Breast epithelium (tissue), 4 donors: ENCODE measurements around the gene SOCS7. TPM values are rescaled to one million over a fixed set of nuclear protein-coding genes. Genes with fewer than 3 reads are reported as not detected.

ENCODE experiments used
- DNase-seq, 2 donors: peaks; one replicate each; pipeline ENCODE4 v3.0.0-alpha.2; 2019; ENCODE audit warnings: low spot score in 2 of 2
- H3K27ac ChIP-seq, 2 donors: fragments of 200-600 bp; sonication (generic) in 1 of 2; one replicate each; pipeline ENCODE4 v1.5.1; 2016 to 2019; ENCODE audit warnings: mild to moderate bottlenecking in 1 of 2
- H3K27me3 ChIP-seq, 2 donors: fragments of 200-600 bp; sonication (generic) in 1 of 2; one replicate each; pipeline versions ENCODE4 v1.5.1 to v1.6.0; 2017 to 2019; ENCODE audit warnings: control low read depth in 1 of 2, mild to moderate bottlenecking in 1 of 2
- H3K36me3 ChIP-seq: fragments of 200-600 bp; one replicate; pipeline ENCODE4 v1.5.1; 2019
- H3K4me1 ChIP-seq, 2 donors: fragments of 200-600 bp; sonication (generic); one replicate each; pipeline ENCODE4 v1.5.1; 2016 to 2019; ENCODE audit warnings: control low read depth in 1 of 2
- H3K4me3 ChIP-seq, 3 donors: fragments of 200-600 bp; sonication (generic); 1 replicate in 2 of 3; 2 replicates in 1 of 3; pipeline ENCODE4 v1.5.1; 2016 to 2019; ENCODE audit warnings: mild to moderate bottlenecking in 3 of 3, moderate library complexity in 2 of 3
- H3K9me3 ChIP-seq, 2 donors: fragments of 200-600 bp; sonication (generic) in 1 of 2; one replicate each; pipeline ENCODE4 v1.5.1; 2016 to 2019; ENCODE audit warnings: control low read depth in 1 of 2
- CTCF ChIP-seq, 3 donors: fragments of 450-650 bp; IDR thresholded peaks; one replicate each; pipeline ENCODE4 v1.5.1; 2016 to 2017; ENCODE audit warnings: antibody characterized with exemption in 3 of 3, mild to moderate bottlenecking in 3 of 3, moderate library complexity in 3 of 3
- POLR2A ChIP-seq: fragments of 450-650 bp; IDR thresholded peaks from one replicate; pipeline ENCODE4 v1.6.1; 2016; ENCODE audit warnings: antibody characterized with exemption, mild to moderate bottlenecking, moderate library complexity
- POLR2AphosphoS5 ChIP-seq, 3 donors: sonication (generic); formaldehyde crosslinking; IDR thresholded peaks; one replicate each; pipeline ENCODE4 v1.6.1; 2017; ENCODE audit warnings: antibody characterized with exemption in 3 of 3
- intact Hi-C: fragments of 100-400 bp; cut with DNase I; formaldehyde crosslinking; loops from one replicate; pipeline ENCODE4 v1.15.1; 2023; ENCODE audit warnings: low total_unique reads
- total RNA-seq, 3 donors: library from RNA; depleted of rRNA; stranded (reverse); fragments of >200 nt; gene quantifications; one replicate each; pipeline ENCODE4 v1.1.0, GENCODE V29; 2016

SOCS7 gene
- total RNA-seq, 3 donors from 2014 or later: 9.9 to 24.0 (median 14.7) TPM

- no peak for DNase-seq
- H3K36me3 ChIP-seq: no peaks in the 10 kb centered on the region
- no peak for TF ChIP-seq POLR2AphosphoS5 (IDR thresholded peaks at IDR 0.05)
- TF ChIP-seq POLR2A: no peak
- no peak for TF ChIP-seq CTCF (IDR thresholded peaks at IDR 0.05)
- no peaks in the 10 kb centered on the region for H3K4me1 ChIP-seq
- H3K27me3 ChIP-seq: no peaks in the 10 kb centered on the region
- H3K27ac ChIP-seq: peak overlapping the region in 1 of 2 donors; percentile 70
- intact Hi-C loops: no loop called here
- no peak overlapping the region for H3K4me3 ChIP-seq
- H3K9me3 ChIP-seq: no peaks in the 10 kb centered on the region
Measured at GRCh38 chr17:38326996-38327792, 24.4 kb upstream of the SOCS7 start.

GRCh38 chr17:38327936-38328335, 23.7 kb upstream of the SOCS7 start:
- DNase-seq: no peak
- TF ChIP-seq POLR2A (no peak), POLR2AphosphoS5 (IDR thresholded peaks at IDR 0.05) (no peak), CTCF (IDR thresholded peaks at IDR 0.05) (no peak)
- intact Hi-C loops: no loop called here
- no peaks in the 10 kb centered on the region for H3K9me3 ChIP-seq
- H3K27me3 ChIP-seq: no peaks in the 10 kb centered on the region
- no peak overlapping the region for H3K27ac ChIP-seq
- no peaks in the 10 kb centered on the region for H3K4me1 ChIP-seq
- no peaks in the 10 kb centered on the region for H3K36me3 ChIP-seq
- H3K4me3 ChIP-seq: no peak overlapping the region

- no peak for DNase-seq
- Histone ChIP-seq H3K27ac (no peak overlapping the region), H3K36me3 (no peaks in the 10 kb centered on the region), H3K4me3 (no peak overlapping the region), H3K9me3 (no peaks in the 10 kb centered on the region), H3K4me1 (no peaks in the 10 kb centered on the region), H3K27me3 (no peaks in the 10 kb centered on the region)
- intact Hi-C loops: no loop called here
- TF ChIP-seq POLR2A (no peak), POLR2AphosphoS5 (IDR thresholded peaks at IDR 0.05) (no peak), CTCF (IDR thresholded peaks at IDR 0.05) (no peak)
Measured at GRCh38 chr17:38328620-38329019, 23.0 kb upstream of the SOCS7 start.

- TF ChIP-seq CTCF (IDR thresholded peaks at IDR 0.05): no peak
- no peak for TF ChIP-seq POLR2A
- no peak for TF ChIP-seq POLR2AphosphoS5 (IDR thresholded peaks at IDR 0.05)
- Histone ChIP-seq H3K27ac (no peak overlapping the region), H3K4me1 (no peaks in the 10 kb centered on the region), H3K4me3 (no peak overlapping the region), H3K36me3 (no peaks in the 10 kb centered on the region), H3K9me3 (no peaks in the 10 kb centered on the region), H3K27me3 (no peaks in the 10 kb centered on the region)
- peak in 1 of 2 donors; percentile 40 for DNase-seq
- intact Hi-C loops: no loop called here
Measured at GRCh38 chr17:38329284-38329683, 22.4 kb upstream of the SOCS7 start.

GRCh38 chr17:38329808-38330730, 21.6 kb upstream of the SOCS7 start:
- intact Hi-C loops: no loop called here

More at GRCh38 chr17:38329808-38330730, 21.6 kb upstream of the SOCS7 start:
- TF ChIP-seq POLR2AphosphoS5 (IDR thresholded peaks at IDR 0.05) (no peak), CTCF (IDR thresholded peaks at IDR 0.05) (no peak), POLR2A (no peak)
- Histone ChIP-seq H3K4me3 (no peak overlapping the region), H3K9me3 (no peaks in the 10 kb centered on the region), H3K27ac (no peak overlapping the region), H3K27me3 (no peaks in the 10 kb centered on the region), H3K4me1 (no peaks in the 10 kb centered on the region), H3K36me3 (no peaks in the 10 kb centered on the region)
- DNase-seq: peak in 1 of 2 donors; percentile 39
